Sigmoid colon (tissue), 7 donors: ENCODE data around the gene CREB3L2. TPM values are rescaled to one million over a fixed set of nuclear protein-coding genes. Genes with fewer than 3 reads are reported as not detected.

Experiments used
- DNase-seq: peaks from one replicate; pipeline ENCODE4 v3.0.0-alpha.2; 2019
- H3K27ac ChIP-seq, 4 donors: fragments of 200-600 bp; sonication (generic); one replicate each; pipeline ENCODE4 v1.5.1; 2016 to 2019; ENCODE audit warnings: mild to moderate bottlenecking in 1 of 4
- H3K27me3 ChIP-seq, 3 donors: fragments of 200-600 bp; sonication (generic); one replicate each; pipeline ENCODE4 v1.5.1; 2019; ENCODE audit warnings: mild to moderate bottlenecking in 1 of 3
- H3K36me3 ChIP-seq, 4 donors: fragments of 200-600 bp; sonication (generic); one replicate each; pipeline ENCODE4 v1.5.1; 2016 to 2019
- H3K4me1 ChIP-seq, 4 donors: fragments of 200-600 bp; sonication (generic); one replicate each; pipeline ENCODE4 v1.5.1; 2017 to 2019
- H3K4me3 ChIP-seq, 4 donors: fragments of 200-600 bp; sonication (generic); one replicate each; pipeline ENCODE4 v1.5.1; 2017 to 2019; ENCODE audit warnings: mild to moderate bottlenecking in 2 of 4, moderate library complexity in 1 of 4
- H3K9me3 ChIP-seq, 4 donors: fragments of 200-600 bp in 3 of 4; sonication (generic) in 3 of 4; one replicate each; pipeline versions ENCODE4 v1.5.1 to v1.6.1; 2013 to 2019
- EP300 ChIP-seq, 4 donors: sonication (generic); formaldehyde crosslinking; IDR thresholded peaks; one replicate each; pipeline ENCODE4 v1.6.1; 2017; ENCODE audit warnings: antibody characterized with exemption in 4 of 4
- POLR2A ChIP-seq, 2 donors: fragments of 450-650 bp; IDR thresholded peaks; one replicate each; pipeline ENCODE4 v1.6.1; 2016; ENCODE audit warnings: antibody characterized with exemption in 2 of 2, mild to moderate bottlenecking in 2 of 2, moderate library complexity in 2 of 2
- POLR2AphosphoS5 ChIP-seq, 4 donors: sonication (generic); formaldehyde crosslinking; IDR thresholded peaks; one replicate each; pipeline ENCODE4 v1.6.1; 2017; ENCODE audit warnings: antibody characterized with exemption in 4 of 4
- WGBS, 2 donors: extraction: QIAGEN DNeasy Blood & Tissue Kit; methylation state at CpG; one replicate each; pipeline ENCODE4 v1.1.7; 2013; 5-methylcytosine and 5-hydroxymethylcytosine counted together
- intact Hi-C: fragments of 100-400 bp; cut with DNase I; formaldehyde crosslinking; loops from one replicate; pipeline ENCODE4 v1.15.1; 2023
- polyA plus RNA-seq, 3 donors: library from polyadenylated mRNA; stranded (reverse); fragments of 200-250 nt; gene quantifications; one replicate each; pipeline ENCODE4 v1.2.3, GENCODE V29; 2013
- total RNA-seq, 4 donors: library from RNA; depleted of rRNA; stranded (reverse); fragments of >200 nt; gene quantifications; one replicate each; pipeline ENCODE4 v1.1.0, GENCODE V29; 2016
- TF ChIP-seq, protein P1 (sequence below), 4 experiments: fragments of 450-650 bp in 3 of 4; fragments of 200-600 bp in 1 of 4; IDR thresholded peaks; one replicate each; pipeline ENCODE4 v1.5.1; 2016 to 2019; ENCODE audit warnings: antibody characterized with exemption in 4 of 4, mild to moderate bottlenecking in 3 of 4, moderate library complexity in 2 of 4
- donor health status: healthy with polysubstance abuse.
- donor health status: Bipolar disorder and iron deficiency.
- donor health status: healthy.

The CREB3L2 gene
- total and polyA plus RNA-seq, 7 donors, result 3.0 to 41.3 (median 26.0) TPM

GRCh38 chr7:137852108-137852507 lies 149.8 kb downstream of the CREB3L2 start:
- Histone ChIP-seq H3K9me3 (no peaks in the 10 kb centered on the region), H3K4me1 (peaks cover 0 to 6% (median 6%) of the 10 kb centered on the region in 4 donors), H3K27ac (no peak overlapping the region), H3K27me3 (peaks cover 2 to 11% (median 4%) of the 10 kb centered on the region in 3 donors), H3K36me3 (peaks cover 0 to 9% (median 0%) of the 10 kb centered on the region in 4 donors), H3K4me3 (no peak overlapping the region)
- TF ChIP-seq, protein P1, sequence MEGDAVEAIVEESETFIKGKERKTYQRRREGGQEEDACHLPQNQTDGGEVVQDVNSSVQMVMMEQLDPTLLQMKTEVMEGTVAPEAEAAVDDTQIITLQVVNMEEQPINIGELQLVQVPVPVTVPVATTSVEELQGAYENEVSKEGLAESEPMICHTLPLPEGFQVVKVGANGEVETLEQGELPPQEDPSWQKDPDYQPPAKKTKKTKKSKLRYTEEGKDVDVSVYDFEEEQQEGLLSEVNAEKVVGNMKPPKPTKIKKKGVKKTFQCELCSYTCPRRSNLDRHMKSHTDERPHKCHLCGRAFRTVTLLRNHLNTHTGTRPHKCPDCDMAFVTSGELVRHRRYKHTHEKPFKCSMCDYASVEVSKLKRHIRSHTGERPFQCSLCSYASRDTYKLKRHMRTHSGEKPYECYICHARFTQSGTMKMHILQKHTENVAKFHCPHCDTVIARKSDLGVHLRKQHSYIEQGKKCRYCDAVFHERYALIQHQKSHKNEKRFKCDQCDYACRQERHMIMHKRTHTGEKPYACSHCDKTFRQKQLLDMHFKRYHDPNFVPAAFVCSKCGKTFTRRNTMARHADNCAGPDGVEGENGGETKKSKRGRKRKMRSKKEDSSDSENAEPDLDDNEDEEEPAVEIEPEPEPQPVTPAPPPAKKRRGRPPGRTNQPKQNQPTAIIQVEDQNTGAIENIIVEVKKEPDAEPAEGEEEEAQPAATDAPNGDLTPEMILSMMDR (IDR thresholded peaks at IDR 0.05), result no peak
- no peak for TF ChIP-seq POLR2A (IDR thresholded peaks at IDR 0.05)
- no peak for TF ChIP-seq EP300 (IDR thresholded peaks at IDR 0.05)
- TF ChIP-seq POLR2AphosphoS5 (IDR thresholded peaks at IDR 0.05), result no peak
- intact Hi-C loops, result no loop called here
- DNase-seq, result no peak

- WGBS, 2 donors, result 78 to 86% methylated on average over 6 of the region's 6 CpGs
- Histone ChIP-seq H3K4me3 (no peak overlapping the region), H3K36me3 (peaks cover 0 to 9% (median 0%) of the 10 kb centered on the region in 4 donors), H3K9me3 (no peaks in the 10 kb centered on the region), H3K27ac (no peak overlapping the region), H3K4me1 (peaks cover 0 to 12% (median 12%) of the 10 kb centered on the region in 4 donors), H3K27me3 (peaks cover 6 to 17% (median 7%) of the 10 kb centered on the region in 3 donors)
- TF ChIP-seq EP300 (IDR thresholded peaks at IDR 0.05) (no peak), POLR2AphosphoS5 (IDR thresholded peaks at IDR 0.05) (no peak), POLR2A (IDR thresholded peaks at IDR 0.05) (no peak)
- TF ChIP-seq, protein P1 (IDR thresholded peaks at IDR 0.05), result no peak
- DNase-seq, result no peak
- intact Hi-C loops, result no loop called here
These were observed 150.6 kb downstream of the CREB3L2 start for GRCh38 chr7:137850972-137851945.

DNA sequence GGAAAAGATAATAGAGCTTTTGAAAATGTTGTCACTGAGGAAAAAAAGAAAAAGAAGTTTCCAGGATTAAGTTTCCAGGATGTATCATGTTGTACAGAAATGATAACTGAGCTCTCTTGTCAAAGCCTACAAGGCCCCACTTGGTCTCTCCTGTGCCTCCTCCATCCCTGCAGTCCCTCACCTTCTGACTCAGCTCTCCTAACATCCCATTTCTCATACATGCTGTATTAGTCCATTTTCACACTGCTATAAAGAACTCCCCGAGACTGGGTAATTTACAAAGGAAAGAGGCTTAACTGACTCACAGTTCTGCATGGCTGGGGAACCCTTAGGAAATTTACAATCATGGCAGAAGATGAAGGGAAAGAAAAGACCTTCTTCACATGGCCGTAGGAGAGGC lies 151.3 kb downstream of the CREB3L2 start:
- Histone ChIP-seq H3K4me1 (peaks cover 0 to 15% (median 14%) of the 10 kb centered on the region in 4 donors), H3K27me3 (peaks cover 7 to 24% (median 13%) of the 10 kb centered on the region in 3 donors), H3K27ac (no peak overlapping the region), H3K4me3 (no peak overlapping the region), H3K9me3 (no peaks in the 10 kb centered on the region), H3K36me3 (peaks cover 0 to 9% (median 0%) of the 10 kb centered on the region in 4 donors)
- intact Hi-C loops, result no loop called here
- TF ChIP-seq, protein P1 (IDR thresholded peaks at IDR 0.05), result no peak
- WGBS, 2 donors, result 59 to 76% methylated on average over 2 of the region's 2 CpGs
- no peak for DNase-seq

GRCh38 chr7:137848095-137848494 lies 153.8 kb downstream of the CREB3L2 start:
- H3K4me1 ChIP-seq, result peaks cover 0 to 15% (median 14%) of the 10 kb centered on the region in 4 donors
- H3K36me3 ChIP-seq, result no peaks in the 10 kb centered on the region
- peaks cover 7 to 47% (median 36%) of the 10 kb centered on the region in 3 donors for H3K27me3 ChIP-seq
- no peak overlapping the region for H3K27ac ChIP-seq
- no peak overlapping the region for H3K4me3 ChIP-seq
- intact Hi-C loops, result no loop called here
- 66 to 77% methylated on average over 8 of the region's 8 CpGs for WGBS, 2 donors
- H3K9me3 ChIP-seq, result no peaks in the 10 kb centered on the region
- DNase-seq, result no peak
- no peak for TF ChIP-seq POLR2AphosphoS5 (IDR thresholded peaks at IDR 0.05)
- no peak for TF ChIP-seq EP300 (IDR thresholded peaks at IDR 0.05)
- TF ChIP-seq, protein P1 (IDR thresholded peaks at IDR 0.05), result no peak
- TF ChIP-seq POLR2A (IDR thresholded peaks at IDR 0.05), result no peak
